WTC11 (cell line): ENCODE data around the gene AXIN2.

Source experiments
- CTCF ChIP-seq: fragments of 200-600 bp; IDR thresholded peaks from 2 replicates; pipeline ENCODE4 v1.8.0; 2022; ENCODE audit warnings: antibody characterized with exemption
- FOXK1 ChIP-seq: sonication (generic); formaldehyde crosslinking; IDR thresholded peaks from 2 replicates; pipeline ENCODE4 v1.8.0; 2022; ENCODE audit warnings: mild to moderate bottlenecking, moderate library complexity, missing genetic modification reagents
- FOXP4 ChIP-seq: sonication (generic); formaldehyde crosslinking; IDR thresholded peaks from 2 replicates; pipeline ENCODE4 v1.8.0; 2022; ENCODE audit warnings: mild to moderate bottlenecking, missing genetic modification reagents
- MAX ChIP-seq: sonication (generic); formaldehyde crosslinking; IDR thresholded peaks from 2 replicates; pipeline ENCODE4 v1.8.0; 2022; ENCODE audit warnings: mild to moderate bottlenecking, missing genetic modification reagents
- NR2C2 ChIP-seq: sonication (generic); formaldehyde crosslinking; IDR thresholded peaks from 2 replicates; pipeline ENCODE4 v1.8.0; 2022; ENCODE audit warnings: mild to moderate bottlenecking, missing genetic modification reagents
- ZNF121 ChIP-seq: sonication (generic); formaldehyde crosslinking; IDR thresholded peaks from 2 replicates; pipeline ENCODE4 v1.8.0; 2023; ENCODE audit warnings: missing genetic modification reagents
- TF ChIP-seq, protein P1 (sequence below): sonication (generic); formaldehyde crosslinking; conservative IDR thresholded peaks from 2 replicates; pipeline ENCODE4 v1.8.1; 2023; ENCODE audit warnings: mild to moderate bottlenecking, low read depth, missing genetic modification reagents, moderate library complexity

DNA sequence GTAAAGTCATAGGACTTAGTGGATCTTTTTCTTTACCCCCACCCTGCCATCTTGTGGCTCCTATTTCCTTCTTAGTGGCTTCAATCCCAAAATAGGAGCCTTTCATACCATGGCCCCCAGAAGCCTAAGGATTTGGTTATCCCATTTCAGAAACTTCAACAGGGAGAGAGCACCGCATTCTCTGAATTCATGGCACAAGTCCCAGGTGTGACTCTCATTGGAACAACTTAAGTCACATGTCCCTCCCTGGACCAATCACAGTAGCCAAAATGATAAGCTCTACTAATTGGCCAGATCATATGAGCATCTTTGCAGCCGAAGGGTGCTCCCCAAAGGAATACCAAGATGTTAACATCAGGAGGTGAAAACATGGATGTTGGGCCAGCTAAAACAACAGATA lies 43.2 kb downstream of the AXIN2 start:
- TF ChIP-seq, protein P1, sequence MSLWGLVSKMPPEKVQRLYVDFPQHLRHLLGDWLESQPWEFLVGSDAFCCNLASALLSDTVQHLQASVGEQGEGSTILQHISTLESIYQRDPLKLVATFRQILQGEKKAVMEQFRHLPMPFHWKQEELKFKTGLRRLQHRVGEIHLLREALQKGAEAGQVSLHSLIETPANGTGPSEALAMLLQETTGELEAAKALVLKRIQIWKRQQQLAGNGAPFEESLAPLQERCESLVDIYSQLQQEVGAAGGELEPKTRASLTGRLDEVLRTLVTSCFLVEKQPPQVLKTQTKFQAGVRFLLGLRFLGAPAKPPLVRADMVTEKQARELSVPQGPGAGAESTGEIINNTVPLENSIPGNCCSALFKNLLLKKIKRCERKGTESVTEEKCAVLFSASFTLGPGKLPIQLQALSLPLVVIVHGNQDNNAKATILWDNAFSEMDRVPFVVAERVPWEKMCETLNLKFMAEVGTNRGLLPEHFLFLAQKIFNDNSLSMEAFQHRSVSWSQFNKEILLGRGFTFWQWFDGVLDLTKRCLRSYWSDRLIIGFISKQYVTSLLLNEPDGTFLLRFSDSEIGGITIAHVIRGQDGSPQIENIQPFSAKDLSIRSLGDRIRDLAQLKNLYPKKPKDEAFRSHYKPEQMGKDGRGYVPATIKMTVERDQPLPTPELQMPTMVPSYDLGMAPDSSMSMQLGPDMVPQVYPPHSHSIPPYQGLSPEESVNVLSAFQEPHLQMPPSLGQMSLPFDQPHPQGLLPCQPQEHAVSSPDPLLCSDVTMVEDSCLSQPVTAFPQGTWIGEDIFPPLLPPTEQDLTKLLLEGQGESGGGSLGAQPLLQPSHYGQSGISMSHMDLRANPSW (CRISPR knock-in tag) = no peak
- TF ChIP-seq ZNF121 (CRISPR knock-in tag) = no peak
- TF ChIP-seq CTCF = no peak
- TF ChIP-seq FOXP4 (CRISPR knock-in tag) = no peak
- no peak for TF ChIP-seq MAX (CRISPR knock-in tag)
- TF ChIP-seq FOXK1 (CRISPR knock-in tag) = no peak
- no peak for TF ChIP-seq NR2C2
